ENCODE measurements around the gene SCN3A.

The SCN3A gene

GRCh38 chr2:165149439-165149838 lies 54.4 kb downstream of the SCN3A start:
- no peak for TF ChIP-seq CREB1 (IDR thresholded peaks at IDR 0.05; ENCODE audit: low read depth)
- TF ChIP-seq REST (IDR thresholded peaks at IDR 0.05; ENCODE audit: low read depth): no peak
- TF ChIP-seq, protein P1, sequence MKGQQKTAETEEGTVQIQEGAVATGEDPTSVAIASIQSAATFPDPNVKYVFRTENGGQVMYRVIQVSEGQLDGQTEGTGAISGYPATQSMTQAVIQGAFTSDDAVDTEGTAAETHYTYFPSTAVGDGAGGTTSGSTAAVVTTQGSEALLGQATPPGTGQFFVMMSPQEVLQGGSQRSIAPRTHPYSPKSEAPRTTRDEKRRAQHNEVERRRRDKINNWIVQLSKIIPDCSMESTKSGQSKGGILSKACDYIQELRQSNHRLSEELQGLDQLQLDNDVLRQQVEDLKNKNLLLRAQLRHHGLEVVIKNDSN (IDR thresholded peaks at IDR 0.05): no peak
- TF ChIP-seq TAF1 (IDR thresholded peaks at IDR 0.05; ENCODE audit: low read depth): no peak
- TF ChIP-seq EGR1 (IDR thresholded peaks at IDR 0.05): no peak
- TF ChIP-seq TEAD4 (IDR thresholded peaks at IDR 0.05): no peak
- no peak for TF ChIP-seq ZBTB7A (IDR thresholded peaks at IDR 0.05; ENCODE audit: low read depth)
- no peak for TF ChIP-seq CEBPB (IDR thresholded peaks at IDR 0.05)
- TF ChIP-seq TCF12 (IDR thresholded peaks at IDR 0.05; ENCODE audit: low read depth): no peak
- TF ChIP-seq EP300 (IDR thresholded peaks at IDR 0.05; ENCODE audit: borderline replicate concordance): no peak
- TF ChIP-seq, protein P2, sequence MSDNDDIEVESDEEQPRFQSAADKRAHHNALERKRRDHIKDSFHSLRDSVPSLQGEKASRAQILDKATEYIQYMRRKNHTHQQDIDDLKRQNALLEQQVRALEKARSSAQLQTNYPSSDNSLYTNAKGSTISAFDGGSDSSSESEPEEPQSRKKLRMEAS (IDR thresholded peaks at IDR 0.05): no peak
- TF ChIP-seq FOXM1 (IDR thresholded peaks at IDR 0.05; ENCODE audit: borderline replicate concordance, low read depth): no peak
- no peak for TF ChIP-seq NFIC (IDR thresholded peaks at IDR 0.05)
- no peak for TF ChIP-seq YY1 (IDR thresholded peaks at IDR 0.05; ENCODE audit: low read depth)
- TF ChIP-seq RAD21 (IDR thresholded peaks at IDR 0.05; ENCODE audit: low read depth): no peak

DNA sequence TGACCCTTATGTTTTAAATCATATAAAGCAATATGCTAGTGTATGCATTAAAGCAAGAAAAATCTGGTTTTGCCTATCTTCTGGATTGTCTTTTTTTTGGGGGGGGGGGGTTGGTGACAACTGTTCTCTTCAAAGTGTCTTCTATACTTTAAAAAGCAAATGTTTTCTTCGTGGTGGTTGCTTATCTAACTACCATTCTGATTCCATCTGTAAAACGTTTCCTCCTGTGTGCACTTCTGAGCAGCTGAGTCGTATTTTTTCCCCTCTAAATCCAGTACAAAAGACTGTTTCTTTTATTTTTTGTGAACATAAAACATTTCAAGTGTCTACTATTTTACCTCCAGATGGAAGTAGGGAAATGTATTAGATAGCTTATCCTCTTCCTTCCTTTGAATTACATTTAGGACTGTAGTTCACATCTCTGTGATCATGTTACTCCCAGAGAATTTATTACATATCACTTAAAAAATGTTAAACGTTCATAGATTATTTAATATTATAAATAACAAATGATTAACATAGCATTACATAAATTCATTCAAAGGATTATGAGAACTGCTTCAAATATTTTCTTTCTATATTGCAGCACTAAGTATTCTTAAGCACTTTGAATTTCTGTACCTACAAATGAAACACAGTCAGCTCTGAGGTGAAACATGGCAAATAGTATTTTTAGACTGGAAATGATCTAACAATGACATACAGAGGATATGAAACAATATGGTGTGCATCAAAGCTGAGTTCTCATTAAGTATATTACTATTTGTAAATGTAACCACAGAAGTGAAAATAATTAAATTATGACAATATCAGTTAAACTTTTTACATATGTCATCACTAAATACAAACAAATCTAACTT lies 56.4 kb downstream of the SCN3A start:
- TF ChIP-seq REST (IDR thresholded peaks at IDR 0.05; ENCODE audit: low read depth): no peak
- no peak for TF ChIP-seq TEAD4 (IDR thresholded peaks at IDR 0.05)
- TF ChIP-seq TCF12 (IDR thresholded peaks at IDR 0.05; ENCODE audit: low read depth): no peak
- TF ChIP-seq, protein P1 (IDR thresholded peaks at IDR 0.05): no peak
- TF ChIP-seq ZBTB7A (IDR thresholded peaks at IDR 0.05; ENCODE audit: low read depth): no peak
- TF ChIP-seq NFIC (IDR thresholded peaks at IDR 0.05): no peak
- TF ChIP-seq, protein P2 (IDR thresholded peaks at IDR 0.05): no peak
- TF ChIP-seq YY1 (IDR thresholded peaks at IDR 0.05; ENCODE audit: low read depth): no peak
- no peak for TF ChIP-seq RAD21 (IDR thresholded peaks at IDR 0.05; ENCODE audit: low read depth)

DNA sequence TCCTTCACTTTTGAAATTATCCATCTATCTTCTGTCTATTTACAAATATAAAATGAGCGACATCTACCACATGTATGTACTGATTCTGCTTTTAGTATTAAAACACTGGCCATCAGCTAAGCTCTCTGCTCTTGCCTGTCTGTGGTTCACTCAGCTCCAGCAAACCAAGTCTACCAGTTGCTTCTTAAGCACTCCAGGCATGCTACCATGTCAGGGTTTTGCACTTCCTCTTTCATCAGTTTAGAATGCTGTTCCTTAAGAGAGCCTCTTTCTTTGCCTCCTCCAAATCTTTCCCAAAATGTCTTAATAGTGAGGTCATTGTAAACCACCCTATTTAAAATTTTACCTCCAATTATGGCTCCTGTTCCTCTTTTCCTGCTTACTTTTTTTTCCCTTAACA lies 59.5 kb downstream of the SCN3A start:
- TF ChIP-seq RAD21 (IDR thresholded peaks at IDR 0.05; ENCODE audit: low read depth) (no peak), CREB1 (IDR thresholded peaks at IDR 0.05; ENCODE audit: low read depth) (no peak), FOXM1 (IDR thresholded peaks at IDR 0.05; ENCODE audit: borderline replicate concordance, low read depth) (no peak), ZBTB7A (IDR thresholded peaks at IDR 0.05; ENCODE audit: low read depth) (no peak), EP300 (IDR thresholded peaks at IDR 0.05; ENCODE audit: borderline replicate concordance) (no peak), EGR1 (IDR thresholded peaks at IDR 0.05) (no peak), TAF1 (IDR thresholded peaks at IDR 0.05; ENCODE audit: low read depth) (no peak), REST (IDR thresholded peaks at IDR 0.05; ENCODE audit: low read depth) (no peak), TEAD4 (IDR thresholded peaks at IDR 0.05) (no peak), YY1 (IDR thresholded peaks at IDR 0.05; ENCODE audit: low read depth) (no peak), NFIC (IDR thresholded peaks at IDR 0.05) (no peak)
- TF ChIP-seq, protein P1 (IDR thresholded peaks at IDR 0.05): no peak
- TF ChIP-seq, protein P2 (IDR thresholded peaks at IDR 0.05): no peak

Data from Ishikawa (cell line).